OCI-LY7 (cell line): ENCODE measurements around the gene AKT2. TPM values are rescaled to one million over a fixed set of nuclear protein-coding genes. Genes with fewer than 3 reads are reported as not detected.

Experiments
- BruUV-seq: library from RNA; stranded (reverse); fragments of 400-500 nt; replicated peaks from 2 replicates; lab custom pipeline; 2021; lab: Mats Ljungman, UMichigan
- CTCF ChIA-PET: fragments of 300-600 bp; sonication (Branson Sonifier 250); formaldehyde crosslinking; loops from one replicate; lab custom pipeline; 2022; ENCODE audit warnings: antibody characterized with exemption; ENCODE audit not compliant: unreplicated experiment; lab: Charles Lee
- POLR2A ChIA-PET: fragments of 300-600 bp; sonication (Branson Sonifier 250); formaldehyde crosslinking; loops from one replicate; lab custom pipeline; 2022; ENCODE audit warnings: antibody characterized with exemption; lab: Charles Lee
- DNase-seq: peaks from one replicate; pipeline ENCODE4 v3.0.0-alpha.2; 2015; ENCODE audit warnings: low spot score
- H2AFZ ChIP-seq: fragments of 200-600 bp; sonication (generic), shearing (Covaris generic); 2 replicates; pipeline ENCODE4 v1.6.1; 2014; ENCODE audit warnings: mild to moderate bottlenecking, antibody characterized with exemption, low read length, moderate library complexity
- H3K27ac ChIP-seq: fragments of 200-600 bp; sonication (generic); 2 replicates; pipeline ENCODE4 v1.5.1; 2014; ENCODE audit warnings: mixed run types, low read depth, mild to moderate bottlenecking, moderate library complexity, low read length, inconsistent platforms; ENCODE audit not compliant: poor library complexity, severe bottlenecking
- H3K36me3 ChIP-seq: fragments of 200-600 bp; sonication (generic); 2 replicates; pipeline ENCODE4 v1.6.1; 2014; ENCODE audit warnings: mild to moderate bottlenecking, antibody characterized with exemption, low read length, moderate library complexity, mixed read lengths; ENCODE audit not compliant: insufficient read depth
- H3K4me1 ChIP-seq: fragments of 200-600 bp; sonication (generic); 2 replicates; pipeline ENCODE4 v1.5.1; 2014; ENCODE audit warnings: mild to moderate bottlenecking, low read length; ENCODE audit not compliant: insufficient read depth, poor library complexity, severe bottlenecking
- H3K4me2 ChIP-seq: fragments of 200-600 bp; sonication (generic); 2 replicates; pipeline ENCODE4 v1.6.1; 2014; ENCODE audit warnings: mild to moderate bottlenecking, low read length
- H3K4me3 ChIP-seq: fragments of 200-600 bp; sonication (generic); 2 replicates; pipeline ENCODE4 v1.5.1; 2014; ENCODE audit warnings: mild to moderate bottlenecking, low read depth, low read length; ENCODE audit not compliant: poor library complexity, severe bottlenecking
- H3K79me2 ChIP-seq: fragments of 200-600 bp; sonication (generic); 2 replicates; pipeline ENCODE4 v1.6.1; 2016; ENCODE audit warnings: low read depth, mild to moderate bottlenecking, low read length, moderate library complexity, mixed read lengths; ENCODE audit not compliant: insufficient read depth
- H3K9me2 ChIP-seq: fragments of 200-600 bp; sonication (generic); 2 replicates; pipeline ENCODE4 v1.6.1; 2016; ENCODE audit warnings: mild to moderate bottlenecking, low read length, mixed read lengths; ENCODE audit not compliant: insufficient read depth
- H3K9me3 ChIP-seq: fragments of 200-600 bp; sonication (generic); 2 replicates; pipeline ENCODE4 v1.6.1; 2014; ENCODE audit warnings: mild to moderate bottlenecking, mixed run types, low read length, mixed read lengths
- H4K20me1 ChIP-seq: fragments of 200-600 bp; sonication (generic); 2 replicates; pipeline ENCODE4 v1.6.1; 2014; ENCODE audit warnings: mild to moderate bottlenecking, antibody characterized with exemption, low read length, moderate library complexity, mixed read lengths; ENCODE audit not compliant: insufficient read depth
- CTCF ChIP-seq: fragments of 200-600 bp; sonication (generic); conservative IDR thresholded peaks from 2 replicates; pipeline ENCODE4 v1.5.1; 2014; ENCODE audit warnings: mild to moderate bottlenecking, antibody characterized with exemption, low read length, moderate library complexity, mixed read lengths
- EZH2phosphoT487 ChIP-seq: fragments of 200-600 bp; sonication (generic); IDR thresholded peaks from 2 replicates; pipeline ENCODE4 v1.6.1; 2018; ENCODE audit warnings: low read depth, borderline replicate concordance, mild to moderate bottlenecking, mixed run types, antibody characterized with exemption, low read length, moderate library complexity, mixed read lengths
- intact Hi-C: fragments of 100-400 bp; cut with micrococcal nuclease; formaldehyde crosslinking; loops from one replicate; pipeline ENCODE4 v1.10.0; 2022; ENCODE audit not compliant: unreplicated experiment
- total RNA-seq, 2 experiments: library from RNA; depleted of rRNA in 1 of 2; stranded (reverse); fragments of >200 nt in 1 of 2; shearing (Covaris generic) in 1 of 2; gene quantifications; 2 replicates each; pipeline ENCODE4 v1.2.3, GENCODE V29; 2014 to 2022

Gene AKT2
- total RNA-seq, 2 experiments from 2014 or later = 116 to 197 TPM

- Histone ChIP-seq H3K27ac (no peak overlapping the region), H3K4me2 (no peak overlapping the region), H3K9me3 (no peaks in the 10 kb centered on the region), H3K79me2 (no peaks in the 10 kb centered on the region), H3K36me3 (peaks cover 35% of the 10 kb centered on the region), H3K4me3 (no peak overlapping the region), H2AFZ (no peak overlapping the region), H3K9me2 (no peaks in the 10 kb centered on the region), H3K4me1 (no peaks in the 10 kb centered on the region), H4K20me1 (no peaks in the 10 kb centered on the region; the same call in 1 of the 2 replicates)
- ChIA-PET POLR2A (no interaction called here), CTCF (no interaction called here)
- intact Hi-C loops = no loop called here
- TF ChIP-seq CTCF (no peak), EZH2phosphoT487 (no peak)
- no peak for DNase-seq
- BruUV-seq = no TSS peak
These were observed 52.0 kb downstream of the AKT2 start for GRCh38 chr19:40232949-40233810.

- TSS peak; percentile 45 for BruUV-seq
- H2AFZ ChIP-seq = no peak overlapping the region
- CTCF ChIA-PET = no interaction called here
- H3K4me3 ChIP-seq = no peak overlapping the region
- H3K36me3 ChIP-seq = peaks cover 28% of the 10 kb centered on the region; the same call in 1 of the 2 replicates
- H4K20me1 ChIP-seq = no peaks in the 10 kb centered on the region; the same call in 1 of the 2 replicates
- H3K27ac ChIP-seq = no peak overlapping the region
- no peak for DNase-seq
- TF ChIP-seq EZH2phosphoT487 (no peak), CTCF (no peak)
- H3K4me1 ChIP-seq = no peaks in the 10 kb centered on the region
- H3K9me3 ChIP-seq = no peaks in the 10 kb centered on the region
- no peaks in the 10 kb centered on the region for H3K9me2 ChIP-seq
- H3K79me2 ChIP-seq = no peaks in the 10 kb centered on the region
- intact Hi-C loops = no loop called here
- POLR2A ChIA-PET = no interaction called here
- no peak overlapping the region for H3K4me2 ChIP-seq
These were observed 52.7 kb downstream of the AKT2 start for GRCh38 chr19:40232479-40232878.
